GM19240 (cell line): ENCODE measurements around the gene MDN1.
"Not testable (repeated sequence)": the region's sequence is repeated elsewhere in the genome, so short reads cannot be mapped to it uniquely, and the experiment has no call there.

ENCODE experiments used
- DNase-seq: peaks from one replicate; pipeline ENCODE4 v3.0.0; 2011; ENCODE audit warnings: low spot score; ENCODE audit not compliant: insufficient read length

MDN1 gene

DNA sequence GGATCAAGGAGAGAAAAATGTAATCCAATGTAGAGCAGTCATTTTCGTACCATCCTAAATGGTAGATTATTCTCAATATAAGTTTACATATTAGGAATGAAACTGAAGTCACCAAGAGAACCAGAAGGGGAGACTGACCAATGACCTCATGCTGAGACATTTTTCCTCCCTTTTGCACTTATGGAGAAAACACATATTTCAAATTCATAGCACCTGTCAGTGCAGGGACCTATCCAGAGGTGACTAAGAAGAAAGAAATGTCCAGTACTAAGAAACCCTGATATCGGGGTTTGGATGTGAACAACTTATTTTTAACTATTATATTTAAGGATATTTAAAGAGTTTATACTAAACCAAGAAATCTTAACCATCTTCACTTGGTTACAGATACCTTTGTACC lies 164.5 kb downstream of the MDN1 start:
- no peak for DNase-seq

DNA sequence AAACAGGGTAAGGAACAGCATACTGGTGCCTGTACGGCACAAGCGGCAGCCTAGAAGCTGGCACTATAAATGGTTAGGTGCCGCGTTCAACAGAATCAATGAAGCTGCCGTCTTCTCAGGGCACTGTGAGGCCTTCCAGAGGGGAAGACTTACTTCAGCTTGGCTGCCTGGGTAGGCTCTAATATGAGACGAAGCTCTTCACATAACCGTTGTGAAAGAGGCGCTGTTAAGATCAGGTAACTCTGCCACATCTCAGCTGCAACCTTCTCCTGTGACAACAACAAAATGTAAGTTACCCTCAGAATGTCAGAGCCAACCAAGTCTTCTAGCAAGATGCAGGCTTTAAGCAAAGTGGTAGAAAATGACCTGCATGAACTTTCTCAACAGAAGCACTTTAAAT lies 169.0 kb downstream of the MDN1 start:
- no peak for DNase-seq

DNA sequence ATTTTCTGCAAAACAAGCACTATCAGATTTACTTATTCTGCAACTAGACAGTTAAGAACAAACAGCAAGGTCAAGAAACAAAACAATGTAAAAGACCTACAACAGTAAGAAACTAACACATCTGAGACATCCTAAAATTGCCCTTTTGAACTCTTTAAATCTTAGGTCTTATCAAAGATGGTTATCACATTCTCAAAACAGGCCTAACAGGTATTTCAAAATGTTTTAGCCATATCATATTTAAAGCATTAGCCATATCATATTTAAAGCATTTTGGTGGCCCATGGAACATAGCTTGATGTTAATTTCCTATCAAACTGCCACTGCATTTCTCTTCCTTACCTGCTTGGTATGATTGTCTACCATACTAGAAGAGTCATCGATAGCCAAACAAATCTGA lies 169.9 kb downstream of the MDN1 start:
- DNase-seq, result no peak

DNA sequence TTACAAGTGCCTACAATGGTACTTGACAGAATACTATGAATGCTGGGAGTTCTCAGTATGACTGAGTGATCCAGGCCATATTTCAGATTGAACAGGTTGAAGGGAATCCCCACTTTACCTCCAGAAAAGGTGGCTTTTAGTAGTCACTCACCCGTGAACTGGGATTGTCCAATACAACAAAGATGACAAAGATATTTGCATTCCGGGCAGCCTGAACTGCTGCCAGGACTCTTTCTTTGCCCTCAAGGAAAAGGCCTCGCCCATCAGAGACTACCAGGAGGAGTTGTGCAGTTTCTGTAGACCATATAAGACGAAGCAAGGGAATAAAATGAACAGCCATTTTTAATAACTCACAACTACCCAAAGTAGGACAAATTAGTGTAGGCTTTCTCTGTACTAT lies 174.7 kb downstream of the MDN1 start:
- DNase-seq, result no peak

DNA sequence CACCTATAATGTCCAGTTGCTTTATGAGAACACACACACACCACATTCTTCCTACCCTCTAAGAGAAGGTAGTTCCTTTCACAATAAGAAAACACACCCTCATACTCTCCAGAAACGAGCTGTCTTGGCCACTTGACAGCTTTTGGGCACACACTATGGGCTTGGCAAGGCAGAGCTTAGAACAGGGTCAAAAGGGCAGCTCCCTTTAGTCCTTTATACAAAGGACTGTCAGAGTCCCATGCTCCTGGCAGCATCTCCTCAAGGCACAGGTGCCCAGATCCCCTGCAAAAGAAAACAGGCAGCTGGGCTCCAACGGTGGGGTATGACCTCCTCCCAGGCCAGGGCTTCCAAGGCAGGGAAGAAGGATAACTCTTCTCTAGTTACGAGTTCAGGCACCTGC lies 176.2 kb downstream of the MDN1 start:
- no peak for DNase-seq

DNA sequence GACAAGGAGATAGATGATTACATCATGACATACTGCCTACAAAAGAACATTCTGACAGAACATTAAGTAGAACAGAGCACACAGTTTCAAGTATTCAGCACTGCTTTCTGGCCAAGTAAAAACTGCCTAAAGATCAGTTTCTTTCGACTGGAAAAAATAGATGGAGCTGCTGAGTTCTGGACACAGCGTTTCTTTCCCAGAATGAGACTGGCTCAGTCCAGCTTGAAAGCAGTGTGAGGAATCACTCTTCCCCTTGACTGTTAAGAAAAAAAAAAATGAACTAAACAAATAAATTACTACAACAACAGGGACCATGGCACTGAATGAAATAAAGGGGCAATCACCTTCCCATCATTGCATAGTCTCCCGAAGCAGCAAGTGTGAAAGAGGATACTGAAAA lies 176.6 kb downstream of the MDN1 start:
- DNase-seq, result no peak

DNA sequence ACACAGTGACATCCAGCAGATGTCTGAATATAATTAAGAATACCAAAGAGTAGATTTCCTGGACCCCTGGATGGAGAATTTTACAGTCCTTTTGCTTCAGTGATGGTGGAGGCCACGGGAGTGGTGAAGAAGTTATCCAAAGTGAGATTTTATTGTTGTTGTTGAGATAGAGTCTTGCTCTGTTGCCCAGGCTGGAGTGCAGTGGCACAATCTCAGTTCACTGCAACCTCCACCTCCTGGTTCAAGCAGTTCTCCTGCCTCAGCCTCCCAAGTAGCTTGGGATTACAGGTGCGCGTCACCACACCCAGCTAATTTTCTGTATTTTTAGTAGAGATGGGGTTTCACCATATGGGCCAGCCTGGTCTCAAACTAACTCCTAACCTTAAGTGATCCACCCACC lies 178.0 kb downstream of the MDN1 start:
- DNase-seq, result not testable (repeated sequence)

DNA sequence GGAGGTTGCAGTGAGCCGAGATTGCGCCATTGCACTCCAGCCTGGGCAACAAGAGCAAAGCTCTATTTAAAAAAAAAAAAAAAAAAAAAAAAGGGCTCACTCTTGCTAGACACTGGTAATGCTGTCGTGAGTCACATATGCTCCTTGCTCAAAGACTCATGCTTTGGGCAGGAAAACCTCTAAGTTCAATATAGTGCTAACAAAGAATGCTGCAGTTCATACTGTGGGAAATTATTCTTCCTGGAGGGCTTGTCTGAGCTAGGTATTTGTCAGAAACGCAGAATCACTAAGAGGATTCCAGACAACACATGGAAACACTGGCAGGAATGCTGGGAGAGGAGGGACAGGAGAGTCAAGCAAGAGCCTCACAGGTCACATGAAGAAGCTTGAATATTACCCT lies 178.8 kb downstream of the MDN1 start:
- no peak for DNase-seq

DNA sequence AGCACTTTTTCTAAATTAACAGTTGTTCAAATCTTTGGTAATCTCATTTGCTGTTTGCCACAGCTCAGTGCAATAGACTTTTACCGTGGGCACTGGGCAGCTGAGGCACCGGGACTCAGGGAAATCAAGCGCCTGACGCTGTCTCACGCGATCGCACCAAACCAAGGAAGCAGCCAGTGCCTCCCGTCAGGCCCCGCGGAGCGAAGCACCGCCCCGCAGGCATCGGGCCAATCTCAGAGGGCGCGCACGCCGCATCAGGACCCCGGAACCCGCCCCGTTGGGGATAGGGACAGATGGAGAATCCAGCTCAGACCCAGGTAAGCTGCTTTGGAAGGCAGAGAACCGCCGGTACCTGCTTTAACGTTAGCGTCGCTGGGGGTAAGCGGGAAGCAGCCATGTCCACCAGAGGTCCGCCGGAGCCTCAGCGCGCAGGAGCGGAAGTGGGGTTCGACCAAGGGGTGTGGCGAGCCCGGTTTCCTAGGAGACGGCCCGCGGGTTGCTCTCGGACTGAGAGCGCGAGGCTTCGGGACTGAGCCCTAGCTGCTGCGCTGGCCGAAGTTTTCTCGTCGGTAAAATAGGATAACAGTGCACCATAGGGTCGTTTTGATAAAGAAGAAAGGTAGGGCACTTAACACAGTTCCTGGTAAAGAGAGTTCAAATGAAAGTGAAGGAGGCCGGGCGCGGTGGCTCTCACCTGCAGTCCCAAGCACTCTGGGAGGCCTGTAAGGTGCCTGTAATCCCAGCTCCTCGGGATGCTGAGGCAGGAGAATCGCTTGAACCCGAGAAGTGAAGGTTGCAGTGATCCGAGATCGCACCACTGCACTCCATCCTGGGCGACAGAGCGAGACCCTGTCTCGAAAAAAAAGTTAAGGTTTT lies 181.0 kb downstream of the MDN1 start, which contains the start of gene LYRM2:
Gene LYRM2, minus strand, starts transcription at position 428 of the 876 bp plus-strand sequence. Its CDS starts 31 bp downstream, at position 397.
- peak; percentile 84 for DNase-seq

DNA sequence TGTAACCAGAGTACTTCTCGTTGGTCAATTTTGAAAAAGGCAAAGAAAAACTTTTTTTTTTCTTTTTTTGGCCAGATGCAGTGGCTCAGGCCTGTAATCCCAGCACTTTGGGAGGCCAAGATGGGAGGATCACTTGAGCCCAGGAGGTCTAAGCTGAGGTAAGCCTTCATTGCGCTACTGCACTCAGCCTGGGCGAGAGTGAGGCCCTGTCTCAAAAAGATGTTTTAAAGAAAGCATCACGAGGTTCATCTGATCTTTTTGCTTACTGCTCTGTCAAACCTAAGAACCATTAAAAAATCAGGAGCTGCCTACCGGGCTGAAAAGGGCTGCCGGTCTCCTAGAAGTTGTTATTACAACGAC lies 181.7 kb downstream of the MDN1 start:
- DNase-seq, result no peak

DNA sequence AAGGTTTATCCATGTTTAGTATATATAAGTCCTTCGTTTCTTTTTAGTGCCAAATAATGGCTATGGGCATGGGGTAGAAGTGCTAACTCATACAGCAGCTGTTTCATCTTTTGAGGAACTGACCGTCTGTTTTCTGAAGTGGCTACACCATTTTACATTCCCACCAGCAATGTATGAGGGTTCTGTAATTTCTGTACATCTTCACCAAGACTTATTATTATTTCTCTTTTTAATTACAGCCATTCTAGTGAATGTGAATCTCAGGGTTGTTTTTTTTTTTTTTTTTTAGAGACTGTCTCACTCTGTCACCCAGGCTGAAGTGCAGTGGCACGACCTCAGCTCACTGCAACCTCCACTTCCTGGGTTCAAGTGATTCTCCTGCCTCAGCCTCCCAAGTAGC lies 183.2 kb downstream of the MDN1 start:
- DNase-seq, result not testable (repeated sequence)

DNA sequence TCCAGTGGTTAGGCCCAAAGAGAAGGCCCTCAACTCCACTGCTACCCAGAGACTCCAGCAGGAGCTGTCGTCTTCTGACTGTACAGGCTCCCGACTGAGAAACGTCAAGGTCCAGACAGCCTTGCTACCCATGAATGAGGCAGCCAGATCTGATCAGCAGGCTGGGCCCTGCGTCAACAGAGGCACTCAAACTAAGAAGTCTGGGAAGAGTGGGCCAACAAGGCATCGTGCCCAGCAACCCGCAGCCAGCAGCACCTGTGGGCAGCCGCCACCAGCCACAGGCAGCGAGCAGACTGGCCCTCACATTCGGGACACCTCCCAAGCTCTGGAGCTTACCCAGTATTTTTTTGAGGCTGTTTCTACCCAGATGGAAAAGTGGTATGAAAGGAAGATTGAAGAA lies 189.1 kb downstream of the MDN1 start:
- DNase-seq, result no peak

DNA sequence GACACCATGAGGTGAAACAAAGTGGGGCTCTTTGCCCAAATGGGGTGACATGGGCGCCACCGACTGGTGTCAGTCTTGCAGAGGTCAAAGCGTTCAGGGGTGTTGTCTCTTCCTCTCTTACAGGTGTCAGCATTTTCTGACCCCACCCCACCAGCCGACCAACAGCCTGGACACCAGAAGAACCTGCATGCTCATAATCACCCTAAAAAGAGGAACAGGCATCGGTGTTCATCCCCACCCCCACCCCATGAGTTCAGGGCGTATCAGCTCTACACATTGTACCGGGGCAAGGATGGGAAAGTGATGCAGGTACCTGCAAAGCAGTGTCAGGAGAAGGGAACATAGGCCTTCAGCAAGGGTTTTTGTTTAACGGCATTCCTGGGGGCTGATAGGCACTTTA lies 195.8 kb downstream of the MDN1 start:
- no peak for DNase-seq

DNA sequence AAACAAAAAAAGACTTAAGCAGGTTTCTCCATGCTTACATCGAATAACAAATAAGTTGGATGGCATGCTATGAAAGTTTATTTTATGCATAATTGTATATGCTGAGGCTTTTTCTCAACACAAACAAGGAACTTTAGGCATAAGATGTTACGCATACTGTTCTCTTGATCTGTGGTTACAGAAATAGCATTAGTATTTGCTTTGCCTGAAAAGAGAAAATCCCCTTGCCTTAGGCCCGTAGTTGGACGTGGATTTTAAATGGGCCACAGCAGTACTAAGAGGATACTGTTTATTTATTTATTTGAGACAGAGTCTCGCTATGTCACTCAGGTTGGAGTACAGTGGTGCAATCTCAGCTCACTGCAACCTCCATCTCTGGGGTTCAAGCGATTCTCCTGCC lies 200.0 kb downstream of the MDN1 start:
- DNase-seq, result no peak

DNA sequence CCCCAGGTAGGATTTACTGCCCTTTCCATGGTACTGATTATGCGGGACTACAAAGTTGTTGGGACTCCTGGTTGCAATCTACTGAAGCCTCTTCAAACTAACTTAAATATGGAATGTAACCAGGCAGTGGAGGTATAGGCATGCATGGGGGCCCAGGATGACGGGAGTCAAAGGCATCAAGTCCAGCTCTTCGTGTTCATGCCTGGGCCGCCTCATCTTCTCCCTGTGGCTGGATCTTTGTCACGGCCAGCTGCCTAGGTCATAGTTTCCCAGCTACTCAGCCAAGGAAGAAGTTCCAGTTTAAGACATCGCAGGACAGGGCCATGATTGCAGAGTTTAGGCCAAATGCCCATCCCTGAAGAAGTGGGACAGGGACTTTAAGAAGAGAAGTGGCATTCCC lies 201.6 kb downstream of the MDN1 start:
- no peak for DNase-seq

DNA sequence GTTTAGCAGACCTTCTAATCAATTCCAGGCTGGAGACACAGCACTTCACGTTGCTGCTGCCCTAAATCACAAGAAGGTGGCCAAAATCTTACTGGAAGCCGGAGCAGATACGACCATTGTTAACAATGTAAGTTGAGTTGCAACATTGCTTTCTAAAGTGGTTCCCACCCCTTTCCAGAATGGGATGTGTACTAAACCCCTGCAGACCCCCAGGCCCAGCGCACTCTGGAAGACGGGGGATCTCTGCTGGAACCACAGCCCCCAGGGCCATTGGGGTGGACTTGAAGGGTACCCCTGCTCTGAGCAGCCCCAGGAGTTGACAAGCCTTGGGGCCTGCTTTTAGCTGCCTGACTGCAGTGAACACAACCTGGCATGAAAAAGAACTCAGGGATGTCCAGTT lies 203.1 kb downstream of the MDN1 start:
- DNase-seq, result no peak

DNA sequence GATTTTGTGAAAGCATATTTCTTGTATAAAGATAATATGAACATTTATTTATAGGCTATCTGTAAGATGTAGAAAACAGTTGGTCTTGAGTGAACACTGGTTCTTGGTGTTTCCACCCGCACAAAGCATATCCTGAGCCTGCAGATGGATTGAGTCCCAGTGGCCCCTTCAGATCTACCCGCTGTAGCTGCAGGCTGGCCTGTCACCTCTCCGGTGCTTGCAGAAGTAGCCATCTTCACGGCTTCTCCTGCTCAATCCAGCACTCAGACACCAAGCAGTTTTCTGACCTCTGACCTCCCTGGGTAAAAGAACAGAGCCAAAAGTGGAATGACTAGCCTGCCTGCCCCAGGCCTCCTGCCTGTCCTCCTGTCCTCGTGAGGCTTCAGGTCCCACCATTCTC lies 203.7 kb downstream of the MDN1 start:
- DNase-seq, result no peak

DNA sequence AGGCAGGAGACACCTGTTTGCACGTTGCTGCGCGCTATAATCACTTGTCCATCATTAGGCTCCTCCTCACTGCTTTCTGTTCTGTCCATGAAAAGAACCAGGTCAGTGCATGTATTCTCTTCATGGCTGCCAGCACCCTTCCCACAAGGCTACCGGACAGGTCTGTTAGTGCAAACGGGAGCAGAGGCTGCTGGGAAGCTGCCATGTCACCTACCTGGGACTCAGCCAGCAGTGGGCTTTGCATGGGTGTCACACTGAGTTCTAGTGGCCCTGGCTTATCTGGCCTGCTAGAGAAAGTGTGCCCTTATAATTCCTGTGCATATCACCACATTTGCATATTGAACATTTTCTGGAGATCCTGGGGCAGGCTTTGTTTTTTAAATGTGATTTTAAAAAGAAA lies 205.8 kb downstream of the MDN1 start:
- no peak for DNase-seq

DNA sequence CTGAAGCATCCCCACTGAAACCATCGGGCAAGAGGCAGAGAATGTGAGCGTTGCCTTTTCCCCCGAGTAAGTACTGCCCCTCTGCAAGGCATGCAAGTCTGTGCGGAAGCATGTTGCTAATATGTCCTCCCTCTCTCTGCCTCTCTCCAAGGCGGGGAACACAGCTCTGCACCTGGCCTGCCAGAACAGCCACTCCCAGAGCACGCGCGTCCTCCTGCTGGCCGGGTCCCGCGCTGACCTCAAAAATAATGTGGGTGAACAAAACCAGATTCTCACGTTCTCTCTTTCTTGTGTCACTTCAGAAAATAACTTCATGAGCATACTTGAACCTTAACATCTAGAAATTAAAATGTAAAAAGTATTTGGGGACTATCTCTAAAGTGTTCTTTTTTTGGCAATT lies 207.5 kb downstream of the MDN1 start:
- DNase-seq, result no peak

DNA sequence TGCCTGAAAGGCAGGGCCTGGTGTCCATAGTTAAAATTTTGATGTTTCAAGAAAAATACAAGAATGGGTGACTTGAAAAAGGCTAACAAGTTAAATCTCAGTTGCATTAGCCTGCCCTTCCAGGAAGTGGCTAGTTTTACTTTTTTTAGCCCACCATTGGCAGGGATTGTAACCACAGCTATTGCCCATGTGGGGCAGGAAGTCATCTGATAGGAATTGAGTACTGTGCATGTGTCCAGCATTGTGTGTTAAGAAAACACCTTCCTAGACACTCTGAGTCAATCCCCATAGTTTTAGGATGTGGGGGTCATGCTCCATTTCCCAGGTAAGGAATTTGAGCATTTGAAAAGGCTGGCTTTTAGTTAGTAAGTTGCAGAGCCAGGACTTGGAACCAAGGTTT lies 207.9 kb downstream of the MDN1 start:
- no peak for DNase-seq

DNA sequence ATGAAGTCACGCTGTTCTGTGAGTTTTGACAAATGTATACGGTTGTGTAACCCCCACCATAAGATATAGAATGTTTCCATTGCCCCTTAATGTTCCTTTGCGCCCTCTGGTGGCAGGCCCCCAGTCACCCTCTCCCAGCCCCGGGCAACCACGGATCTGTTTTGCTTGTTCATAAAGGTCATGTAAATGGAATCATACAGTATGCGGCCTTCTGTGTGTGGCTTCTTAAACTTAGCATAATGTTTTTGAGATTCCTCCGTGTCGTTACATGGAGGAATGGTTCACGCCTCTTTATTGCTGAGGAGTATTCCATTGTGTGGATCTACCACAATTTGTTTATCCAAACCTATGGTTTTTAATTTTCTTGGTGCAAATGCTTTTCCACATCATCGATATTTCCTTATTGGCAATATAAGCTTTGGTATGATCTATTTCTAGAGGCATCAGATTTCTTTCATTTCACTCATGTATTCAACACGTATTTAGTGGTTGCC lies 209.4 kb downstream of the MDN1 start:
- DNase-seq, result peak; percentile 51

DNA sequence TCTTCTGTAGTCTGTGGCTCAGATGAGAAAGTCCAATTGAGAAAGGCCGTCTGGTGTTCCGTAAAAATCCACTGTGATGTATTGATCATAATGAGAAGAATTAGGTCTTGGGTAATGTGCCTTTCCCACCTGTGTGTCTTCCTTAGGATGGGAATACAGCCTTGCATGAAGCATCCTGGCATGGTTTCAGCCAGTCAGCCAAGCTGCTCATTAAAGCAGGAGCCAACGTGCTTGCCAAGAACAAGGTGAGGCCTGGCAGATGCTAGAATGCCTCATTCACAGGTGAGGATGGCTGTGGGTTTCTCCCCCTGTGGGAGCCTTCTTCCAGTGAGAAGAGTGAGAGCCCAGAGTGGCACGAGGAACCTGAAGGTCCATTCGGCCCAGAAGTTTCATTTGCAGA lies 213.7 kb downstream of the MDN1 start:
- DNase-seq, result no peak

DNA sequence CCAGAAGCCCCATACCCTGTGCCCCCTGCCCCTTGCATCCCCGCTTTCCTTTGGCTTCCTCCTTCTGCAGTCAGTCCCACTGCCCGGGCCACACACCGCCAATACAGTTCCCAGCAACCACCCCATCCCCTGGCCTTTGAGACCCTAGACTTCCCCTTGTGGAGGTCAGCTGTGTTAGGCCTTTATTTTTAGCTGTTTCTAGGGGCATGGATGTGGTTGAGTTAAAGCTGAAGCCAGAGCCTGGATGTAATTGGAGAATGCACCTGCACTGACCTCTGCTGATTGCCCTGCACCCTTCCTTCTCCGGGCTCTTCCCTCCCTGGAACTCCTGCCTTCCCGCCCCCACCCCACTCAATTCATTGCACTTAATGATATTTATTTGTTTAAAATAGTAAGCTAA lies 214.9 kb downstream of the MDN1 start:
- no peak for DNase-seq
